Fibroblast of skin of abdomen (primary cell): Measurements from ENCODE around the gene PLCXD3. TPM values are rescaled to one million over a fixed set of nuclear protein-coding genes. Genes with fewer than 3 reads are reported as not detected.

ENCODE experiments used
- DNase-seq: peaks from one replicate; pipeline ENCODE4 v3.0.0-alpha.2; 2013
- polyA plus RNA-seq, 2 experiments: library from polyadenylated mRNA; unstranded; fragments of 120-200 nt; gene quantifications; one replicate each; pipeline ENCODE4 v1.2.1, GENCODE V29; 2013; ENCODE audit not compliant: insufficient read length in 2 of 2

PLCXD3 gene, protein sequence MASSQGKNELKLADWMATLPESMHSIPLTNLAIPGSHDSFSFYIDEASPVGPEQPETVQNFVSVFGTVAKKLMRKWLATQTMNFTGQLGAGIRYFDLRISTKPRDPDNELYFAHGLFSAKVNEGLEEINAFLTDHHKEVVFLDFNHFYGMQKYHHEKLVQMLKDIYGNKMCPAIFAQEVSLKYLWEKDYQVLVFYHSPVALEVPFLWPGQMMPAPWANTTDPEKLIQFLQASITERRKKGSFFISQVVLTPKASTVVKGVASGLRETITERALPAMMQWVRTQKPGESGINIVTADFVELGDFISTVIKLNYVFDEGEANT
- polyA plus RNA-seq (2013, experiment 1 of 2; ENCODE audit: insufficient read length): 0.03 TPM
- not detected for polyA plus RNA-seq (2013, experiment 2 of 2; ENCODE audit: insufficient read length)

DNA sequence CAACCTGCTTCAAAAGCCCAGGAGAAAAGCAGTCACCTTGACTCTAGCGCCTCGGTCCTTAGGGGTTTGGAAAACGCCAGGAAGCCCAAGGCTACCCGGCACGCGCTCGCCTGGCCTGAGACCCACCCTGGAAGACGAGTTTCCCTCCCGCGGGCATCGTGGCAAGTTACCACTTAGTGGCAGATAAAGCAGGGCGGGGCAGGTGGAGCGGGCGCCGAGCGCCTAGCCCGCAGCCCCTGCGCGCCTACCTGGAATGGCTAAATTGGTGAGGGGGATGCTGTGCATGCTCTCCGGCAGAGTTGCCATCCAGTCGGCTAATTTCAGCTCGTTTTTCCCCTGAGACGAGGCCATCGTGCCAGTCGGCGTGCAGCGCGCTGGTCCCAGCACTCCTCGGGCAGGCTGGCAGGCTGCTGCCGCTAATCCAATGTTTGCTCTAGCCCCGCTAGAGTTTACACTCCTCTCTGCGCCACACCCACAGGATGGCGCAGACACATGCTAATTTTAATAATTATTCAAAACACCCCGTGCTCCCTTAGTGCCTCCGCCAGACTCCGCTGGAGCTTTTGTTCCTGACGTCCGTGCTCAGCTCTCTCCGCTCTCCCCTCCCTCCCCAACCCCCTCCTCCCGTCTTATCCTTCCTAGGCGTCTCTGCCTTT is at the start of gene PLCXD3:
Gene PLCXD3 (minus strand): TSS at position 426 of the 656 bp plus-strand sequence. CDS start 75 bp downstream, at position 351.
- DNase-seq: no peak

DNA sequence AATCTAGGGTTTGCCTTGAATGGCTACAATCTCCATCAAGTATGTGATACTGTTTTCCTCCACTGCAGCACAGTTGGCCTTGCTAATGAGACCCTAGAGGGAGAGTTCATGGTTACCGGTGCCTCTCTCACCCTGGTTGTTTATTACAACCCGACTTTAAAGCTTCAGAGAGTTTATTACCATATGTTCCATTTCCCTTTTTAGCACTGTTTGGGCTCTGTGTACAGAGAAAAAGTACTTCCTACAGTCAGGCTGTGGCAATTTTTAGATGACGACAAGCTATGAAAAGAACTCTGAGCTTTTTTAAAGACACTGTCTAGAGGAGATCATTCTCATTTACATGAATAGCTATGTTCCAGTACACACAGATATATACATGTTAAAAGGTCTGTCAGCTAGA is 48.8 kb upstream of the PLCXD3 start:
- no peak for DNase-seq

DNA sequence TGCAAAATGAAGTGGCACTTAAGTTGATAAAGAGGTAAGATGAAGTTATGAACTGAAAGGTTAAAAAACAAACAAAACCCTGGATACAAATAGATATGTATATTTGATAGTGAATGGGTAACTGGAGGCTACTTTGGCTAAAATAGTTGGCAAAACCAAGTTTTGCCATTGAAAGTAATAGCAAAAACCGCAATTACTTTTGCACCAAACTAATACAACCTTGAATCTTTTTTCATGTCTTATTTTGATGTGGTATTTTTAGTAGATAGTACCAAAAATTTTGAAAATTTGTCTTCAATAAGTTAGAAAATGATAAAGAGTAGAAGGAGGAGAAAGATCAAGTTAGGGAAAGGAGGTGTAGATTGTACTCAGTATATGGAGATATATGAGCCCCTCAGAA is 47.9 kb upstream of the PLCXD3 start:
- no peak for DNase-seq

DNA sequence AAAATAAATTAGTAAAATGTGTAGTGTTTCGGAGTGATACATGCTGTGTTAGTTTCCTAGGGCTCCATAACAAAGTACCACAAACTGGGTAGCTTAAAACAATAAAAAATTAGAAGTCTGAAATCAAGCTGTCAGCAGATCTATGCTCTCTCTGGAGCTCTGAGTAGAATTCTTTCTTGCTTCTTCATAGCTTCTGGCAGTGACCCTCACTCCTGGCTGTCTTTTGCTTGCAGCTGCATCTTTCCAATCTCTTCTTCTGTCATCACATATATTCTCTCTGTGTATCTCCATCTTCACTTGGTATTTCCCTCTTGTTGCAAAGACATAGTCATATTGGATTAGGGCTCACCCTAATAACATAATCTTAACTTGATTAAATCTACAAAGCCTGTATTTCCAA is 37.6 kb upstream of the PLCXD3 start:
- DNase-seq: no peak

GRCh38 chr5:41542183-41542582 is 31.8 kb upstream of the PLCXD3 start:
- DNase-seq: no peak

DNA sequence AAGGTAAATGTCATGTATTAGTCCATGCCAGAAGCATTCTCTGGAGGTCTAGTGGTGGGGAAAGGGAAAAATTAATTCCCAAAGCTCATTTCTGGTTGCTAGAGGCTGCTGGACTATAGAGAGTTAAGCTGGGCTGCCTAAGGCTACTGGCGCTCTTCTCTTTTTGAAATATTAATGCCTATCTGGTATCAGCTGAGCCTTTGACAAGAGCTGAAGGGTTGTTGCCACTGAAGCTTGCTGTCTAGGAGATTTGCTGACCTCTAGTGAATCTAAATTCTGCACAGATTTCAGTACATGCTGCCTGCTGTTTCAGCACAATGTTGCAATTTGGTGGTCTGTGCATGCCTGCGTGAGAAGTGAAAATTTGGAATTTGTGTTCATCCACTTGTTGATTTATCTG is 29.1 kb upstream of the PLCXD3 start:
- no peak for DNase-seq

DNA sequence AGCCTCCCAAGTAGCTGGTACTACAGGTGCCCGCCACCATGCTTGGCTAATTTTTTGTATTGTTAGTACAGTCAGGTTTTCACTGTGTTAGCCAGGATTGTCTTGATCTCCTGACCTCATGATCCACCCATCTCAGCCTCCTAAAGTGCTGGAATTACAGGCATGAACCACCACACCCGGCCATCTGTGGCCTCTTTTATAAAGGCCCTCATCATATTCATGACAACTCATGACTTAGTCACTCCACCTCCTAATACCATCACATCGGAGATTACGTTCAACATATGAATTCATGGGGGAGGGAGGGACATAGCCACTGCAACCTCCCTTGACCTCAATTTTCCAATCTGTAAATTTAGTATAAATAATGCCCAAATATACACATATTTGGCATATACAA is 27.2 kb upstream of the PLCXD3 start:
- DNase-seq: no peak

DNA sequence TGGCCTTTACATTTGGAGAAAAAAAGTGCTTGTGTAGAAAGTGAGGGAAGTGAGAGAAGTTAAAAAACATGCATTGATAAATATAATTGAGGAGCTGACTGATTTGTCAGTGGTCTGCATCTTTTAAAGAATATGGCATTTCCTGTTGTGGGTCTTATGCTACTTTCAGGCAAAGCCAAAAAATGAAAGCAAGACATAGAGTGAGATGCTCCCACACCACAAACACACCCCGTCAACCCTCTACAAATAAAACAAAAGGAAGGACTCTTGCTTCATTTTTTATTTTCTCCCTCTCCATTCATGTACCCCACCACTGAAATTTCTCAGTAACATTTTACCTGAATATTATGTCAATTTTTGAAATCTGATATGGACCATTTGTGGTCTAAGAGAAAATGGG is 22.1 kb upstream of the PLCXD3 start:
- no peak for DNase-seq

DNA sequence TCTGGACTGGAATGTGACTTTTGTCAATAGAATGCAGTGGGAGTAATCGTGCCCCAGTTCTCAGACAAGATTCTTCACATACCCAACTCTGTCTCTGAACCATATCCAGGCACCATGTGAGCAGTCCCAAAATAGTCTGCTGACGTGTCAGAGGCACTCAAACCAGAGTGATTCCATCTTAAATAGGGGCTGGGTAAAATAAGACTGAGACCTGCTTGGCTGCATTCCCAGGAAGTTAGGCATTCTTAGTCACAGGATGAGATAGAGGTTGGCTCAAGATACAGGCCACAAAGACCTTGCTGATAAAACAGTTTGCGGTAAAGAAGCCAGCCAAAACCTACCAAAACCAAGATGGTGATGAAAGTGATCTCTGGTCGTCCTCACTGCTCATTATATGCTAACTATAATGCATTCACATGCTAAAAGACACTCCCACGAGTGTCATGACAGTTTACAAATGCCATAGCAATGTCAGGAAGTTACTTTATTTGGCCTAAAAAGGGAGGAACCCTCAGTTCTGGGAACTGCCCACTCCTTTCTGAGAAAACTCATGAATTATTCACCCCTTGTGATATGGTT is 16.9 kb upstream of the PLCXD3 start:
- peak; percentile 67 for DNase-seq

DNA sequence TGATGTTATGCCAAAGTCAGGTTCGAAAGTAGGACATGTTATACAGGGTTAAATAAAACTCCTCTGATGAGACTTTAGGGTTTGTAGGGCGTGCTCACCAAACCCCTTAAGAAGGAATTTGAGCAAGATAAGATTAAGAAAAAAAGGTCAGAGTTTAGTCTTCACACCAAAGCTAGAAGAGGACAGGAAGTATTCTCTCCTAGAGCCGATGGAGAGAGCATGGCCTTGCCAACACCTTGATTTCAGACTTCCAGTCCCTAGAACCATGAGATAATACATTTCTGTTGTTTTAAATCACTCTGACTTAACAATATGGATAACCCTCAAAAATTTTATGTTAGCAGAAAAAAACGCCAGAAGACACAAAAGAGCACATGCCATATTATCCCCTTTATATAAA is 16.3 kb upstream of the PLCXD3 start:
- no peak for DNase-seq

DNA sequence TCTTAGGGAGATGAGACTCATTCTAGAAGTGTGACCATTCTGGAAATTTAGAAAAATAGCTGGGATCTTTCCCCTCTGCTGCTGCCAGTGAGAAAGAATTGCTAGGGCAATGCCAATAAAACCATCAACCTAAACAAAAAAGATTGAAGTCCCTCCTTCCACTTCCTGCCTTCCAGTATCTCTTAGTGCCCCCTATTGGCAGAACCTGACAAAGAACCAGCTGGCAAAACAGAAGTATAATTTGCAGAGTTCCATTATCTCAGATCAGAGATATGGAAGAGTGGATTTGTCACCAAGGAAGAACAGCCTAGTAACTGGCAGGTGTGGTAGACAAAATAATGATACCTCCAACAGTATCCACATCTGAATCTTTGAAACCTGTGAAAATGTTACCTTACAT is 13.8 kb upstream of the PLCXD3 start:
- DNase-seq: no peak

DNA sequence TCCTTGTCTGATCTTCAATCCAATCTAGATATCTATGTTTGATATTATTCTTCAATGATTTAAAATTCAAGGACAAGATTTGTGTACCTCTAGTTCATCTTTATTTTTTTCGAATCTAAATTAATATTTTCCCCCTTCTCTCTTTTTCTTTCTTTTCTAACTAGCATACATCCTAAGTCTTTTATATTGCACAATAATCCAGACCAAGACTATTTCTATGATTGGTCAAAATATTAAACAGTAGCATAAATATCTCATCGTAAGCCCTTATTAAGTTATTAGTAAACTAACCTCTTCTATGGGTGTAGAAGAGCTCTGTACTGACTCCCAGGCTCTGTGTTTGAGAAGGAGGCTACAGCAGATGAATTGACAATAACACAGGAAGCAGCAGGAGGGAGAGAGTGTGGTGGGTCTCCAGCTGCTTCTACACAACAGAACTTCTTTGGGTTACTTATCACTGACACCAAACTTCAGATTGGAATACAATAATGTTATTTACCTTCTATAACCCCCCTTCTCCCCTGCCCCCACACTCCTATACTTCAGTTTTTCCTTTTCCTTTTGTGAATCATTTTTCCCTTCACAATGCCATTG is 11.9 kb upstream of the PLCXD3 start:
- no peak for DNase-seq

DNA sequence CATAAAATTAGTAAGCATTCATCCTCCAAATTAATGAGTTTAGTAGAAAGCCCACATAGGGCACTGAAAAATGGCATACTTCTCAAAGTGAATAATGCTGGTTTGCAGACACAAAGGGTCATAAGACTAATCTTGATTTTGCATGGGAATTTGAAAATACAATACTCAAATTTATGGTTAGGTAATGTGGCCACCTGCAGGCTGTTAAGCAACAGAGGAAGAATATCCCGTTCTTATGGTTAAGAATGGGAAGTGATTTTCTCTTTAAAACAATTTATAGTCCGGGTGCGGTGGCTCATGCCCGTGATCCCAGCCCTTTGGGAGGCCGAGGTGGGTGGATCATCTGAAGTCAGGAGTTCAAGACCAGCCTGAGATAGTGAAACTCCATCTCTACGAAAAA is 9.4 kb upstream of the PLCXD3 start:
- DNase-seq: no peak

DNA sequence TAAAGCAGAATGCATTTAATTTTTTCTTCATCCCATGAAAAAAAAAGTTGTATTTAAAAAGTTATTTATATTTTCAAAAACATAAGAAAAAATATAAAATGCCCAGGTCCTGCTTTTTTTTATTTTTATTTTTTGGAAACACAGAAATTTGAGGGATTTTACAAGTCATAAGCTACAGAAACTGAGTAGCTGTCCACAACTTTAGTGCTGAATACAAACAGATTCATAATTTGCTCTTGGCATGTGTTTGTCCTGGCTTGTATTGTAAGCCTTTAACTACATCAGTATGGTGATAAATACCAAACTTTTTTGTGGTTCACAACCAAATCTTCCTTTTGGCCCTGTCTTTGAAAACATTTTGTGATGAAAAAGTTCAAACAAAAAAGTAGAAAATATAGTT is 7.5 kb upstream of the PLCXD3 start:
- no peak for DNase-seq

GRCh38 chr5:41511241-41511640 is 840 bp upstream of the PLCXD3 start:
- DNase-seq: no peak

DNA sequence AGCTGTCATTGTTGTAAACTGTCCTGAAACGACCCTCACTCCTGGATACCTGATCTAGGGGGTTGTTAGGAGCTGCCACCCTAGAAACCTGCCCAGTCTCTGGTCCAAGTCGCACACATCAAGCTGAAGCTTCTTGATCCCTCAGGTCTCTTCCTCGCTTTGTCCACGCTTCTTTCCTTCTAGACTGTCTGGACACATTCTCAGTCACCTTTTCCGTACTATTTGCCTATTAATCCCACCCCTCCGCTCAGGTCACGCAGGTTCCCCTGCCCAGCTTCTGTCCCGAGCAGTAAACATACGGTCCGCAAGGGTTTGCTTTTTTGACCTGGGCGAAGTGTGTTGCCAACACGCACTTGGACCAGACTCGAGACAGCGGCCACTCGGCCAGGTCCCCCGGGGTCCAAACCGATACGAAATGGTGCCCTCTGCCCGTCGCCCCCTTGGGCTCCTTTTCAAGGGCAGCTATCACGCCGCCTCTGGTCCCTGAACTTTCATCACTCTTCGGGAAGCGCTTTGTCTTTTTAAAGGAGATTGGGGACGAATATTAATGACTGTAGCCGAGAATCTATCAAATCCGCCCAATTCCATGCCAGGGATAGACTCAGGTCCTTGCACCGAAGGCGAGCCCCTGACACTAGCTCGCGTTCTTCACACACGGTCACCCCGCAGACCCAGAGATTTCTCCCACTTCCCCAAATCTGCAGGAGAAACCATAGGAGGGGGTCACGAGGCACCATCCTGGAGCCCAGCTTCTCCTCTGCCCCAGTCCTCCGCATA is 814 bp downstream of the PLCXD3 start:
- no peak for DNase-seq

GRCh38 chr5:41508696-41509398 is 1.6 kb downstream of the PLCXD3 start:
- DNase-seq: no peak

GRCh38 chr5:41508186-41508585 is 2.2 kb downstream of the PLCXD3 start:
- DNase-seq: no peak

- DNase-seq: no peak
Observed at GRCh38 chr5:41507501-41507900, 2.9 kb downstream of the PLCXD3 start.

- no peak for DNase-seq
Observed at GRCh38 chr5:41503860-41504259, 6.5 kb downstream of the PLCXD3 start.

- DNase-seq: no peak
Observed at GRCh38 chr5:41503310-41503709, 7.1 kb downstream of the PLCXD3 start.
